ENCODE results near the gene CDH23.

The CDH23 gene

GRCh38 chr10:71521504-71522441 is 125.1 kb downstream of the CDH23 start:
- DNase-seq, result no peak

- no peak for DNase-seq
Observed at GRCh38 chr10:71522442-71523144, 125.9 kb downstream of the CDH23 start.

DNA sequence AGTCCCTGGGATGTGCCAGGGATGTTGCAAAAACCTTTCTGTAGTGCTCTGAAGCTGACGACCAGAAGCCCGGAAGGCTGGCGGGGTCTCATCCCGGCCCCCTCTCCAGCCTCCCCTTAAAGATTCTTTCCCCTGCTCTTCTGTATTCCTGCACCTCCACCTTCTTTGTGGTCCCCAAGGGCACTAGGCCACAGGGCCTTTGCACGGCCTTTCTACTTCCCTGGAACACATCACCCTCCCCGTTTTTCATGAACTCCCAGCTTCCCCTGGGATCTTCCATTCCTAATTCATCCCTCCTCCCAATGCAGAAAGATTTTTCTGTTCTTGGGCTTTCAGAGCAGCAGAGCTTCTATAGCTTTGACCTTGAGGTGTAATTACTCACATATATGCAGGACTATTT is 127.0 kb downstream of the CDH23 start:
- no peak for DNase-seq

DNA sequence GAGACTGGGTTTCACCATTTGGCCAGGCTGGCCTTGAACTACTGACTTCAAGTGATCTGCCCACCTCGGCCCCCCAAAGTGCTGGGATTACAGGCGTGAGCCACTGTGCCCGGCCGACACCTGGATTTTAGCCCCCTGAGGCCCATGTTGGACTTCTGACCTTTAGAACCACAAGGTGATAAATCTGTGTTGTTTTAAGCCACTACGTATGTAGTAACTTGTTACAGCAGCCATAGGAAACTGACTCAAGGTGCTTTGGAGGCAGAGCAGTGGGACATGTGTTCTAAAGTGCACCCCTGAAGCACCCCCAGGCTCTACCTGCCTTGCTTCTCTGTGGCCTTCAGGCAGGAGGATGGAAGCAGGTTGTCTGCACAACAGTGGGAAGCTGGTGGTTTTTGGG is 128.4 kb downstream of the CDH23 start:
- DNase-seq, result no peak

DNA sequence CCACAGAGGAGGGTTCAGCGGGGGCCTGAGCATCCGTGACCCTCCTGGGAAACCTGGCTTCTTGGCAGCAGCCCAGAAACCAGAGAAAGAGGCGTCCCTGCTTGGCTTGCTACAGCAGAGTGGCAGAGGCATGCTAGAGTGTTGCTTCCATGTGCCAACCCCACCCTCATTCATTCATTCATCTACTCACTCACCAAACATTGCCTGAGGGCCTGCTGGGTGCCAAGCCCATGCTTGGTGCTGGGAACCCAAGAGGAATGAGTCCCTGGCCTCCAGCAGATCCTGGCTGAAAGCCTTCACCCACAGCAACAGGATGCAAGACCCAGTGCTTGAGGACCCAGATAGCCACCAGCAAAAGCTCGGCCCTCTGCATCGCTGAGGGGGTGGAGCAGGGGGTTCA is 129.0 kb downstream of the CDH23 start:
- no peak for DNase-seq

GRCh38 chr10:71526653-71527052 is 129.9 kb downstream of the CDH23 start:
- no peak for DNase-seq

GRCh38 chr10:71527135-71527534 is 130.4 kb downstream of the CDH23 start:
- no peak for DNase-seq

DNA sequence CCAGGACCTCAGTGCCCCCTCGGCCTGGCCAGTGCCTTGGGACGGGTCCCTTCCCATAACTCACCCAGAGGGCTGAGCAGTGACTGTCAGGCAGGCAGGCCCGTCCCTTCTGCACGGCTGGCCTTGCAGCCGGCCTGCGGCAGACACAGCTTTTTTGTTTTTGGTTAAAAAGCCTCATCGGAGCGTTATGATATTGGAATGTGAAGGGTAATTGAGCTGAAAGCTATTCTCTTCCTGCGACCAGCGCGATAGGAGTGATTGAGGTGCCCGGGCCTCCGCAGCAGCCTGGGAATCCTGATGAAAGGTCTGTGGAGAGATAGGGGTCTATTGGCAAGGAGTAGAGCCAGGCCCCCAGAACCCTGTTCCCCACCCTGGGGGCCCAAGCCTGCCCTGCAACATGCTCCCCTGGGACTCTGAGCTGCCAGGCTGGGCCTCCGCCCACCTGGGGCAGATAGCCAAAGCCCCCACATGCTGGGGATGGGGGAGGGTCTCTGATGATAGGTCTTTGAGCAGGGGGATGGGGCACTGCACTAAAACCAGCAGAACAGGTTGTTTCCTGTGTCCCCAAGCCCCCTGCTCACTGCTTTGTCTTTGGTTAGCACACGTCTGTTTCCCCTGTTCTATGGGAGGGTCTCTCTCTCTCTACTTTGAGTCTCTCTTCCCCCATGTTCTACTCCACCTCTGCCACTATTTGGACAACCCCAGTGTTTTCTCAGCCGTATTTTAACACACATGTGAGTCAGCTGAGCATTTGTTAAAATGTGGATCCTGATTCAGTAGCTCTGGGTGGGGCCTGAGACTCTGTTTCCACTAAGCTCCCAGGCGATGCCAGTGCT is 131.9 kb downstream of the CDH23 start:
- DNase-seq, result no peak

- DNase-seq, result no peak
Observed at GRCh38 chr10:71529207-71529827, 132.6 kb downstream of the CDH23 start.

- no peak for DNase-seq
Observed at GRCh38 chr10:71530781-71531180, 134.1 kb downstream of the CDH23 start.

DNA sequence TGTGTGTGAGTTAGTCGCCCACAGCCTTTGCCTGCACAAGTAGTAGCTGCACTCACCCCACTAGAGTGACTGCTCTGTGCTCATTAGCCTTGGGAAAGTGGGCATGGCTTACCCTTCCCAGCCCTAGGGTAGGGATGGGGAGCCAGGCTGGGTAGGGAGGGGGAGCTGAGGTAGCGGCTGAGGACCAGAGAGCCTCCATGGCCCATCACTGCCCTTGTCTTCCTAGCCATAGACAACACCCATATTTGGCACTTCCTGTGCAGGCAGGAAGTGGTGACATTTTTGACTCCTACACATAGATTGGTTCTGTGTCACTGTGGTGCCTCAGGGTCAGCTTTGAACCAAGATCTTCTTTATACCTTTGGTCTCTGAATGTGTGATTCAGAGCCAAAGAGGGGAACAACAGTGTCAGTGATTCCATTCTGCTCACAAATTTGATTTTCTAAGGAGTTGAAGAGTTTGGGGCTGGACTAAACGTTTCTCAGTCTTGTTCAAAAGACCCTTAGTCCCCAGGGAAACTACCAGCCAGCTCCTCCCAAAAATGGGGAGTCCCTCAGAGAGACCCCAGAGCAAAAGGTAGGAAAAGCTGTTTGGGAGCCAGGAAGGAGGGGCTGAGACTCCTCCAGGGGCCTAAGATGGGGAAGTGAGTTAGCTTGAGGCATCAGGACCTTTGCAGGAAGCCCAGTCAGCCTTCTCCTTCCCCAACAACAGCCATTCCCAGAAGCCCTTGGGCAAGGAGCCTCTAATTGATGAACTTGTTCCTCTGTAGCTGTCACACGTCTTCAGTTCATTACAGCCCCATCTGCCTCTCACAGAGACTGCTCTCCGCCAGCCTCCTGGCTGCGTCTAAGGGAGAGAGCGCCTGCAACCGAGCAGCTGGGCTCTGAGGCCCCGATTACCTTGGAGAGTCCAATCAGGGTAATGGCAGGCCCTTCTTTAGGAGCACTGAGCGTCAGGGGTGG is 135.0 kb downstream of the CDH23 start:
- no peak for DNase-seq

GRCh38 chr10:71532878-71533277 is 136.2 kb downstream of the CDH23 start:
- no peak for DNase-seq

GRCh38 chr10:71533936-71534335 is 137.2 kb downstream of the CDH23 start:
- no peak for DNase-seq

DNA sequence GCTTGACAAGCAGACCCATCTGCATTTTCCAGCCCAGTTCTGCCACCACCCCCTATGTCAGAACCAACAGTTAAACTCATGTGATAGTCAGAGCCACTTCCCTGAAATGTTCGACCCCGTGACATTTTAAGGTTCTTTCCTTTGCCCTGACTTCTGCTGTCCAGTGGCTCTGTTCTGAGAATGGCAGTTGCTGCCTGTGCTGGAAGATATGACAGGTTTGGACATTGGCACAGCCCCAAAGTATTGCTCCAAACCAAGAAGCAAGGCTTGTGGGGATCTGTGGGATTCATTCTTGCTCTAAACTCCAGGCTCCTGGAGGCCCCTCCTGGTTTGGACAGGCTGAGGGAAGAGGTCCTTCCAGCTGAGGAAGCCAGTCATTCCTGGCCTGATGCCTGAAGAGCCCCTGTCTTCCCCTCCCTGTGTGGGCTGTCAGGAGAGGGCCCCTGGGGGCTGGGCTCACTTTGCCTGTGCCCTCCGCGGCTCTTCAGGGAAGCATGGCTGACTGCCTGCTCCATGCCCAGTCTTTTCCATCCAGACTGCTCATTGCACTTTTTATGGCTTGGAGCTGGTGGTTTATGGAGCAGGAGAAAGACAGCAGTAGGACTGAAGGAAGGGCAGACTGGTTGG is 138.0 kb downstream of the CDH23 start:
- no peak for DNase-seq

DNA sequence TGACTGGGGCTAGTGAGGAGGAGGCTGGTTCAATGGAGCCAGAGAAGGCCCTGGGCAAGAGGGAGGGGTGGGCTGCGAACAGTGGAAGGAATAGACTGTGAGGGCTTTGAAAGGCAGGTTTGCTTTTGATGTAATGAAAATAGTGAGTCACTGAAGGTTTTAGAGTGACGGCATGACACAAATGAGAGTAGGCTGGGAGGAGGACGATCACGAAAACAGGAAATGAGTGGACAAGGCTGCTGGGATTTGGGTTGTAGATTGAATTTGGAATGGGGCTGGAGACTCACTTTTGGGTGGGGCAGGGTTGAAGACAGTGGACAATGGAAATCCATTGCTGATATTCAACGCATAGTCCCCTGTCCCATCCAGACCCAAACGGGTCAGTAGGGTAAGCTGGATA is 139.6 kb downstream of the CDH23 start:
- DNase-seq, result no peak

DNA sequence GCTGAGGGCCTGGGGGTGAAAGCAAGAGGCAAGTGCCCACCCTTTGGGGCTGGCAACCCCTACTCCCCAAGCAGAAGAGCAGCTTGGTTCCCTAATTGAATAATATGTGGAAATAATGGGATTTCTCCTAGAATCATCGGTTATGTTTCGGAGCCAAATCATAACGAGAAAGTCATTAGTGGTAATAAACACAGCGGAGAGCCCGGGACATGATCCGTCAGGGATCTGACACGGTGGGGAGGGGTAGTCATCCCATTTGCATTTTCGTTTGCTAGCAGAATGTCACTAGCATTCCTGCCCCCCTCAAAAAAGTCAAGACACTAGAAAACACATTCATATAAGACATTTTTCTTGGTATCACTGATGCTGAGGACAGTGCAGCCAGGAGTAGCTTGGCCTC is 140.4 kb downstream of the CDH23 start:
- DNase-seq, result no peak

DNA sequence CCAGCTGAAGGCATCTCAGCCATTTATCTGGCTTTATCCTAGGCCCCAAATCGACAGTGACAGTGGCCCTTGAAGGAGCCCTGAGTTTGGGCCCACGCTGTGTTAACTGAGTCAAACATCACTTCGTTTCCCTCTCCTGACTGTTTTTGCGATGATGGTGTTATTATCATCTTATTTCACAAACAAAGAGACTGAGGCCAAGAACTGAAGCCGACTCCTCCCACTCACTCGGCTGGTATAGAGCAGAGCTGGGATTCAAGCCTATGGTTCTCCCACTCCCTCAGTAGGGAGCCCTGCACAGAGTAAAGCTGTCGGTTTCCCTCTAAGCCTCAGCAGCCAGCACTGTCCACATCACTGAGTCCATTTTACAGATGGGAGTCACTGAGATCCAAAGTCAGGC is 141.0 kb downstream of the CDH23 start:
- DNase-seq, result no peak

DNA sequence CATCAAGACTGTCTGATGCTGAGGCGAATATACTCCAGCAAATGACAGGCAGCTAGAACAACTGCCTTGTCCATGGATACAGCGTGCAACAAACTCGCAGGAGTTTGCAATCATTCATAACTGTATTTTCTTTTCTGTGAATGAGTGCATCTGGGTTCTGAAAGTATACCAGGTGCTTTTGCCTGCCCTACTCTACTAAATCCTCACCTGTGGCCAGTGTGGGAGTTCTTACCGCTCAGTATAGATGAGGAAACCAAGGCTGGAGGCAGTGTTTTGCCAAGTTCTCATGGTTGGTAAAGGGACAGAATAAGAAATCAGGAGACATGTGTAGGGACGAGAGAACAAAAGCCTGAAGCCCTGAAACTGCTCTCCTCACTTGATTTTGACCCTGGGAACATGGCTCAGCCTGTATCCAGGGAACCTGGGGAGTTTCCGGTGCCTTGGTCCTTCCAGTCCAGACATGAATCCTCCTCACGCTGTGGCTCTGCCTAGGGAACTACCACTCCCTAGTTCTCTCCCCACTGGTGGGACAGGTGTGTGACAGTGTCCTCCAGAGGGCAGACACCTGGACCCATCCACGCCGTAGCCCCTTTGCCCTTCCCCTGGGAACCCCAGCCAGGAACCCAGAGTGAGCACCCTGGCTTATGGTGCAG is 142.0 kb downstream of the CDH23 start:
- no peak for DNase-seq

- no peak for DNase-seq
Observed at GRCh38 chr10:71539442-71540118, 142.9 kb downstream of the CDH23 start.

- DNase-seq, result no peak
Observed at GRCh38 chr10:71542478-71542877, 145.8 kb downstream of the CDH23 start.

Measured in NCI-H187 treated with DMSO at 0.1 percent for 48 hours (cell line).